ENCODE data around the gene TIGD3.
"Not testable (repeated sequence)": the region's sequence is repeated elsewhere in the genome, so short reads cannot be mapped to it uniquely, and the experiment has no call there.

Gene TIGD3

DNA sequence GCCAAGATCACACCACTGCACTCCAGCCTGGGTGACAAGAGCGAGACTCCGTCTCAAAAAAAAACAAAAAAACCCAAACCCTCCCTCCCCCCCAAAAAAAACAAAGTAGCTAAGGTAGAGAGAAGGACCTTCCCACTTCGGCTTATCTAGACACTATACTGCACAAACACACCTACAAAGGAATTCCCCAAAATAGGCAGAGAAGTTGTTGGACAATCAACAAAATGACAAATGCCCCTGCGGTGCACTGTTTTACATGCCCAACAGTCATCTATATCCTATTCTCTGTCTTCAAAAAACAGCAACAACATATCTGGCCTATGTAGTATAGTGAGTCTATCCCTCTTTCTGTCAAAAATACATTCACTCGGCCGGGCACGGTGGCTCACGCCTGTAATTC is 27.5 kb upstream of the TIGD3 start:
- no peak for DNase-seq

DNA sequence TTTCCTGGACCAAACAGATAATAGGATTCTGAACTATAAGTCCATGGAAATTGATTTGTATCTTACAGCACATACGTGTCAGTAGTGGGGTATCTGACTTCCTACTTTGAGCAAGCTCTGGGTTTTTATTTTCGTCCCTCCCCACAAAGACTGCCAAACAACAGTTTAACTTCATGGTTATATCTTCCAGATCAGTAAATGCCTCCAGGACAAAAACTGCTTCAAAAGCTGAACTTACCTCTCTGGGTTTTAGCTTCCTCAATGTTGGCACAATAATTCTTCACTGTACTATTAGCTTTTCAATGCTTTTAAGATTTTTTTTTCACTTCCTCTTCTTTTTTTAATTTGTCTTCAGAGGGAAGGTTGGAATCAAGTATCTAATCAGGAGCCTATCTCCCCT is 25.1 kb upstream of the TIGD3 start:
- DNase-seq, result no peak

DNA sequence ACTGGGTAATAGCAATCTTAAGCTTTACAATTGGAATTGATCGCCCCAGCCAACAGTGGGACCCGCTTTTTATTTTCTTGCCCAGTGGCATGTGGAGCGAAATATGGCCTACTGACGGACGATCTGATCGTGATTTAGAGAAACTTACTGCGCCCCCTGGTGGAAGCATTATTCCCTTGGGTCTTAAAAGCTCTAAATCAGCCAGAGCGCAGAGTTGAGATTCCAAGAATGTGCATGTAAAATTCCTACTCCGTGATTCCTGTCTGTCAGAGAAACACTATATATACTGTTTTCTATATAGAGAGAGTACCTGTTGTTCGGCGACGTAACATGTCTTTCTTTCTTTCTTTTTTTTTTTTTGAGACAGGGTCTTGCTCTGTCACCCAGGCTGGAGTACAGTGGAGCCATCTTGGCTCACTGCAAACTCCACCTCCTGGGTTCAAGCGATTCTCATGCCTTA is 24.6 kb upstream of the TIGD3 start:
- peak; percentile 96 for DNase-seq

DNA sequence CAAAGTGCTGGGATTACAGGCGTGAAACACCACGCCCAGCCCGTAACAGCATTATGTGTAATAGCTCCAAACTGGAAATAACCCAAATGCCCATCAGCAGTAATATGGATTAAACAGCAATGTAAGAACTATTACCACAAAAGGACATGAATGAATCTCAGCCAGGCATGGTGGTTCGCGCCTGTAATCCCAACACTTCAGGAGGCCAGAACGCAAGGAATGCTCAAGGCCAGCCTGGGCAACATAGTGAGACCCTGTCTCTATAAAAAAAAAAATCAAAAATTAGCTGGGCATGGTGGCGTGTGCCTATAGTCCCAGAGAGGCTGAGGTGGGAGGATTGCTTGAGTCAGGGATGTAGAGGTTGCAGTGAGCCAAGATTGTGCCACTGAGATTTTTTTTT is 24.0 kb upstream of the TIGD3 start:
- no peak for DNase-seq

DNA sequence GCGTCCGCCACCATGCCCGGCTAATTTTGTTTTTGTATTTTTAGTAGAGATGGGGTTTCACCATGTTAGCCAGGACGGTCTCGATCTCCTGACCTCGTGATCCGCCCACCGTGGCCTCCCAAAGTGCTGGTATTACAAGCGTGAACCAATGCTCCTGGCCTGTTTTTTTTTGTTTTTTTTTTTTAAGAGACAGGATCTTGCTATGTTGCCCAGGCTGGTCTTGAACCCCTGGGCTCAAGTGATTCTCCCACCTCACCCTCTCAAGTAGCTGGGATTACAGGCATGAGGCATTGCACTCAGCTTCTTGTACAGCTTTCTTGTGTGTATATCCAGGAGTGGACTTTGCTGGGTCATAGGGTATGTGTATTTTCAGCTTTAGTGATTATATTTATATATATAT is 22.0 kb upstream of the TIGD3 start:
- DNase-seq, result not testable (repeated sequence)

DNA sequence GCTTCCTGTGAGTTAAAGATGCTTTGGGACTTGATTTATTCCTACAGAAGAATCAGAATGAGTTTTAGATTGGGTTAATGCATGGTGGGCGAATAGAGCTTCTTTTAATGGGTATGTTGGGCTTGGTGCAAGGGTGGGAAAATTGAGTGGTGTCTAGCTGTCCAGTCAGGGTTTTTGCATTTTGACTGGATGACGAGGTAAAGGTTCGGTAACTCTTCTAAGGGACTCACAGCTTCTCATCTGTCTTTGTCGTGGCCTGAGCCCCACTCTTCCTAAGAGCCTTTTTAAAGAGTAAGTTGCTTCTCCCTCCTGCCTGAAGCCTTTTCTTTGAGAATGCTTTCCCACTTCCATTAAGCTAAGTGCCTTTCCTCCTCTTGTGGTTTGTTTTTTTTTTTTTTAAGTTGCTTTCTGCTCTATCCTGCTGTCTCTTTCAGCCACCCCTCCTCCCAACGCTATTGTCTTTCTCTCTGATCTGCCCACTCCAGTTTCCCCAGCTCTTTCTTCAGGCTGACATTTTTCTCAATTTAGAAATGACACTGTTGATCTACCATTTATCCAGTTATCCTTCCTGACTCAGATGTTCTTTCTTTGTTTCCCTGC is 19.8 kb upstream of the TIGD3 start:
- DNase-seq, result no peak

DNA sequence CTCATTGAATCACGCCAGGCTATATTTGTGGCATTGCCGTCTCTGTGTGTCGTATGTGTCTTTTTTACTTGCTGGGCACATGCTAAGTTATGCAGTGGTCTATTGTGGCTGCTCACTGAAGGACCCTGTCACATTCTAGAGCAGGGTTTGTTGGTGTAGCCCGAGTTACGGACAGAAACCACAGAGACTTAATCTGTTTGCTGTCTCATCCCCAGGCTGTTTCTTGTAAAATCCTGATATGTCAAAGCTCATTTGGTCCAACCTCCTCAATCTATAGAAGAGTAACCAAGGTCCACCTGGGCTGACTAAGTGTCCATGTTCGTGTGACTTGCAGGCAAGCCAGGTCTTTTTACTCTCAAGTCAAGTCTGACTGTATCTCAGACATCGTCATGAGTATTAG is 15.9 kb upstream of the TIGD3 start:
- DNase-seq, result no peak

DNA sequence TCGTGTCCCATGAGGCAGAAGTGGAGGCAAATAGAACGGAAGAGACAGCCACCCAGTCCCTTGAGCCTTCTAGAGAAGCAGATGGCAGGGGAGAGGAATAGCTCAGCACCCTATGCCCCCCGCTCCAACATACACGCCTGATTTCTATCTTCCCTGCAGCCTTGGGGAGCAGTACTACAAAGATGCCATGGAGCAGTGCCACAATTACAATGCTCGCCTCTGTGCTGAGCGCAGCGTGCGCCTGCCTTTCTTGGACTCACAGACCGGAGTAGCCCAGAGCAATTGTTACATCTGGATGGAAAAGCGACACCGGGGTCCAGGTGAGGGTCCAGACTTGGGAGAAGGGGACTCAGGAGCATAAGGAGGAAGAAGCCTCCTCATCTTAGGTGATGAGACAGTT is 14.3 kb upstream of the TIGD3 start:
- DNase-seq, result no peak

DNA sequence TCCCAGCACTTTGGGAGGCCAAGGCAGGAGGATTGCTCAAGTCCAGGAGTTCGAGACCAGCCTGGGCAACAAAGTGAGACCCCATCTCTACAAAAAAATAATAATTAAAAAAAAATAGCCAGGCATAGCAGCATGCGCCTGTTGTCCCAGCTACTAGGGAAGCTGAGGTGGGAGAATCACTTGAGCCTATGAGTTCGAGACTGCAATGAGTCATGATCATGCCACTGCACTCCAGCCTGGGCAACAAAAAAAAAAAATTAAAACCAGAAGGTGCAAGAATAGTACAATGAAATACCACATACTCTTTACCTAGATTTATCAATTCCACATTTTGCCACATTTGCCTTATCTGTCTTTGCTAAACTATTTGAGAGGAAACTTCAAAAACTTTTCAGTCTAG is 12.7 kb upstream of the TIGD3 start:
- DNase-seq, result no peak

DNA sequence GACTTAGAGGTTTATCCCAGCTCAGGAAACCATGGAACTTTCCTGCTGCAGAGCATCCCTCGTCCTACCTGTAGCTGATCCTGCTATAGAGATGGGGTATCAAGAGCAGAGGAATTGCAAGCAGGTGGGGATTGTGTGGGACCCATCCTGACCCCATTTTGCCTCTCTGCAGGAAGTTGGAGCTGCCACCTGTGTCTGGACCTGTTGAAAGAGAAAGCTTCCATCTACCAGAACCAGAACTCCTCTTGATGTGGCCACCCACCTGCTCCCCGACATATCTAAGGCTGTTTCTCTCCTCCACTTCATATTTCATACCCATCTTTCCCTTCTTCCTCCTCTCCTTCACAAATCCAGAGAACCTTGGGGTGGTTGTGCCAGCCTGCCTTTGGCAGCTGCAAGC is 3.0 kb upstream of the TIGD3 start:
- no peak for DNase-seq

DNA sequence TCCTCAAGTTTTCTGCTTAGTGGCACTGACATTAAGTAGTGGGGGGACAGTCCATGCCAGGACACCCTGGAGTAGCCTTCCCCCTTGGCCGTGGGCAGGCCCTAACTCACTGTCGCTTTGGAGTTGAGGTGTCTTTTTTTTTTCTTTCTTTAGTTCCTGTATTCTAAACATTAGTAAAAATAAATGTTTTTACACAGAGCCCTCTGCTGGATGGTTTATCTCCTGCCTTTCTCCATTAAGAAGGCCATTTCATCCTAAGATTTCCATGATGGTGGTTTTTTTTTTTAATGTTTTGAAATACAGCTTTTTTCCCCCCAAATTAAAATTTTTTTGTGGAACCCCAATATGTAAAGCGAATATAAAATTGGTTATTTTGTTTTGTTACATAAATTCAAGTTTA is 1.8 kb upstream of the TIGD3 start:
- DNase-seq, result no peak

DNA sequence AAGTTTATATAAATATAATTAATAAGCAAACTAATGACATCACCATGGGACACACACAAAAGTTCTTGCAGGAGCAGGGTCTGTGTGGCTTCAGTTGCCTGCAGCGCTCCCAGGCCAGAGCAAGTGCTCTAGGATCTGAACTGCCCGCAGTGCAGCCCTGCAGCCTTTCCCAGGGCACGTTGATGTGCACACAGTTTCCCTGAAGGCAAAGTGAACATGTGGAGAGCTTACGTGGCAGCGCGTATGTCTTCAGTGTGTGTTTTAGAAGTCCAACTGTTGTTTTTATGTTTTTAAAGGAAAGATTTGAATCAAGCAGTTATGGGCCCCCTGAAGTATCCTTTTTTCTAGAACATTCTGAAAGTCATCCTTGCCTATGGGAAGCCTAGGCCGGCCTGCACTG is 1.2 kb upstream of the TIGD3 start:
- DNase-seq, result no peak

DNA sequence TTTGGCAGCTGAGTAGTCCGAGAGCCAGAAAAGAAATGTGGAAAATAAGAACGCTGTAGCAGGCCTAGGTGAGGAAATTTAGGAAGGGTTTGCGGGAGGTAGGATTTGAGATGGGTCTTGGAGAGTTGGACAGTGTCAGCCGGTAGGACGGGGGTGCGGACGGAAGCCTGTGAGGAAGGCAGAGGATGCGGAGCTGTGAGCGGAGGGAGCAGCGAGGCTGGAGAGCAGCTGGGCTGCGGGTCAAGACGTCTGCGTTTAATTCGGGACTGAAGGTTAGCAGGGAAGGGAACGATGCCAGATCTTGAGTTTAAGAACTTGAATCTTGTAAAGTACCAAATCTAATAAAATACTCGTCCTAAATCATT is 669 bp upstream of the TIGD3 start:
- no peak for DNase-seq

DNA sequence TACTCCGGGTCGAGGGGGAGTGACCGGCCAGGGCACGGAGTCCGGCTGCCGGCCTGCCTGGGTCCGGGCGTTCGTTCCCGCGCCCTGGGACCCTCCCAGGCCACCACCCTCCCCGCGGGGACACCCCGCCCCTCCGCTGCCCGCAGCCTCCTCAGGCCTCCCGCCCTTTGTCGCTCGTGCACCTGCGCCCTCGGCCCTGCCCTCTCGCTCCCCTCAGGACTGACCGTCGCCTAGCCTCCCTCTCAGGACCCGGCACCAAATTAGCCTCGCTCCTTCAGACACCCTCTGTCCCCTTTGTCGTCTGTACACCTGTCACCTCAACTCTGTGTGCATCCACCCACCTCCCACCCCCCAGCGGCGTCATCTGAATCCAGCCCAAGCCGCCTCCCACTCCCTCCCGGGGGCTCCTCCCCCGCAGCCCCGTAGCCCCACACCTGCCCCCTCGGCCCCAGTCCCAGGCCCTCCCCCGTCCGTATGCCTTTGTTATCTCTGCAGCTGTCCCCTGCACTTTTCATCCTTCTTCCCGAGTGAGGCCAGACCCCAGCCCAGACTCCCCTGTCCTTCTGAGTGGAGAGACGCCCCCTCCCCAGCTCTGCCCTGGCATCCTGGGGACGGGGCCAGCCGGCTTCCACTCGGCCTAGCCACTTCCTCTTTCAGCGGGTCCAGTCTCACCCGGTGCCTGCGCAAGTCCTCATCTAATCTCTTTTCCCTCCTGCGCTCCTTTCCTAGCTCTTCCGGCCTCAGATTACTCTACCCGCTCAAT is 643 bp downstream of the TIGD3 start:
- DNase-seq, result no peak

DNA sequence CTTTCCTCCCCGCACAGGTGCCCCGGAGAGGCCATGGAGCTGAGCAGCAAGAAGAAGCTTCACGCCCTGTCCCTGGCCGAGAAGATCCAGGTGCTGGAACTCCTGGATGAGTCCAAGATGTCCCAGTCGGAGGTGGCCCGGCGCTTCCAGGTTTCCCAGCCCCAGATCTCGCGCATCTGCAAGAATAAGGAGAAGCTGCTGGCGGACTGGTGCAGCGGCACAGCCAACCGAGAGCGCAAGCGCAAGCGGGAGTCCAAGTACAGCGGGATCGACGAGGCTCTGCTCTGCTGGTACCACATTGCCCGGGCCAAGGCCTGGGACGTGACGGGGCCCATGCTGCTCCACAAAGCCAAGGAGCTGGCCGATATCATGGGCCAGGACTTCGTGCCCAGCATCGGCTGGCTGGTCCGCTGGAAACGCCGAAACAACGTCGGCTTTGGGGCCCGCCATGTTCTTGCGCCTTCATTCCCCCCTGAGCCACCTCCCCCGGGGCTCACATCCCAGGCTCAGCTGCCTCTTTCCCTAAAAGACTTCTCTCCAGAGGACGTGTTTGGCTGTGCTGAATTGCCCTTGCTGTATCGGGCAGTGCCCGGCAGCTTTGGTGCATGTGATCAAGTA is 1.3 kb downstream of the TIGD3 start:
- no peak for DNase-seq

DNA sequence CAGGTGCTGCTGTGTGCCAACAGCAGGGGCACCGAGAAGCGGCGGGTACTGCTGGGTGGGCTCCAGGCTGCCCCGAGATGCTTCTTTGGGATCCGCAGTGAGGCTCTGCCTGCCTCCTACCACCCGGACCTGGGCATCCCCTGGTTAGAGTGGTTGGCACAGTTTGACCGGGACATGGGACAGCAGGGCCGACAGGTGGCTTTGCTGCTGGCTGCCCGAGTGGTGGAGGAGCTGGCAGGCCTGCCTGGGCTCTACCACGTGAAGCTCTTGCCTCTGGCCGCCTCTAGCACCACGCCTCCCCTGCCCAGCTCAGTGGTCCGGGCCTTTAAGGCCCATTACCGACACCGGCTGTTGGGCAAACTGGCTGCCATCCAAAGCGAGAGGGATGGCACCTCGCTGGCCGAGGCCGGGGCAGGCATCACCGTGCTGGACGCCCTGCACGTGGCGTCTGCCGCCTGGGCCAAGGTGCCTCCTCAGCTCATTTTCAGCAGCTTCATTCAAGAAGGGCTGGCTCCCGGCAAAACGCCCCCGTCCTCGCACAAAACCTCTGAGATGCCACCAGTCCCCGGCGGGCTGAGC is 1.9 kb downstream of the TIGD3 start:
- DNase-seq, result no peak

DNA sequence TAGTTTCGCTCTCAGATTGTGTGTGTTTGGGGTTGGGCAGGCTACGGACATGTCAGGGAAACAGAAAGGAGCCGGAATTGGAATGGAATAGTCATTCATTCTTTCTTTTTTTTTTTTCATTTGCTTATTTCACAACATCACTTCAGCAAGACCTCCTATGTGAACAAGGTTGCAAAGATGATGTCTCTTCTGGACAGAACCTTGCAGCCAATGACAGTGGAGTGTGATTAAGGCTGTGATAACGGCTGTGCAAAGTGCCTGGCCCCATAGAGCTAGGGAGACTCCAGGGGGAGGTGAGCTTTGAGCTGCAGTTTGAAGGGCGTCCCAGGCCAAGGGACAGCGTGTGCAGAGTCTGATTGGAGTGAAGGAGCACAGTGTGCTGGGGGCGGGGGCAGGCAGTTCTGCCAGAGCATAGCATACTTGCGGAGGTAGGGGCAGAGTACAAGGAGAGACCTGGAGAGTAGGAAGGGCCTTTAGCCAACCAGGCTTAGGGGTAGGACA is 3.4 kb downstream of the TIGD3 start:
- DNase-seq, result no peak

DNA sequence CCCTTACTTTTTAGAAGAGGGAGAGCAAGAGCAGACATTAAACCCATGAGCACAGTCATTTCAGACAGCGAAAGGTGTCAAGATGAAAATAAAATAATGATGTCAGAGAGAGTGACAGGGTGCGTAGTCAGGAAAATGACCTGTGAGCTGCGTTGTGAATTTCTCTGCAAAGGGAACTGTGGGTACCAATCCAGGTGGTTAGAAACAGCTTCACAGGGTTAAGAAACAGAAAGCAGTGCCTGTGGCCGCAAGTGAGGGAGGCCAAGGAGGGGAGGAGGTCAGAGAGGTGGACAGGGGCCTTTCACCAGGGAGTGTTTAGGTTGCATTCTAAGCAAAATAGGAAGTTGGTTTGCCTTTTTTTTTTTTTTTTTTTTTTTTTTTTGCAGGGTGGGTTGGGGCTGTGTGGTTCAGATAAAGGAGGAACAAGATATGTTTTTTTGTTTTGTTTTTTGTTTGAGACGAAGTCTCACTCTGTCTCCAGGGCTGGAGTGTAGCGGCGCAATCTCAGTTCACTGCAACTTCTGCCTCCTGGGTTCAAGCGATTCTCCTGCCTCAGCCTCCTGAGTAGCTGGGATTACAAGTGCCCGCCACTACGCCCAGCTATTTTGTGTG is 7.9 kb downstream of the TIGD3 start:
- no peak for DNase-seq

DNA sequence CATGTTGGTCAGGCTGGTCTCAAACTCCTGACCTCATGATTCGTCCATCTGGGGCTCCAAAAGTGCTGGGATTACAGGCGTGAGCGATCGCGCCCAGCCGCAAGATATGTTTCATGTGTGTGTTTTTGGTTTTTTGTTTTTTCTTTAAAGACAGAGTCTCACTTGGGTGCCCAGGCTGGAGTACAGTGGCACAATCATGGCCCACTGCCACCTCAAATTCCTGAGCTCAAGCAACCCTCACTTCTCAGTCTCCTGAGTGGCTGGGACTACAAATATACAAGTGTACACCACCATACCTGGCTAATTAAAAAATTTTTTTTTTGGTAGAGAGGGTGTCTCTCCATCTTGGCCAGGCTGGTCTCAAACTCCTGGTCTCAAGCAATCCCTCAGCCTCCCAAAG is 8.4 kb downstream of the TIGD3 start:
- no peak for DNase-seq

DNA sequence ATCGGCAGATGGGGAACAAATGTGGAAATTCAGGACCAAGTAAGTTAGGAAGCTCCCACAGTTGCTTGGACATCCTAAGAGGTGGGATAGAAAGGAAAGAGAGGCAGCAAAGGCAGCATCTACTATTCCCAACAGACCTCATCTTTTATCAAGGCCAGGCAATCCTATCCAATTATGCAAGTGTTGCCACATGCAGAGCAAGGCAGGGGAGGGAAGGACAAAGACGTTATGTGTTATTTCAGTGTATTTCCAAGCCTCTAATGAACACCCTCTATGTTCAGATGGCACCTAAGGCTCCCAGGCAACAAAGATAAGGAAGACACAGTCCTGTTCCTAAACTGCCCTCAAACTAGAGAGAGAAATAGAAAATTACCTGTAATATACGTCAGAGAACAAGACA is 9.2 kb downstream of the TIGD3 start:
- DNase-seq, result no peak

DNA sequence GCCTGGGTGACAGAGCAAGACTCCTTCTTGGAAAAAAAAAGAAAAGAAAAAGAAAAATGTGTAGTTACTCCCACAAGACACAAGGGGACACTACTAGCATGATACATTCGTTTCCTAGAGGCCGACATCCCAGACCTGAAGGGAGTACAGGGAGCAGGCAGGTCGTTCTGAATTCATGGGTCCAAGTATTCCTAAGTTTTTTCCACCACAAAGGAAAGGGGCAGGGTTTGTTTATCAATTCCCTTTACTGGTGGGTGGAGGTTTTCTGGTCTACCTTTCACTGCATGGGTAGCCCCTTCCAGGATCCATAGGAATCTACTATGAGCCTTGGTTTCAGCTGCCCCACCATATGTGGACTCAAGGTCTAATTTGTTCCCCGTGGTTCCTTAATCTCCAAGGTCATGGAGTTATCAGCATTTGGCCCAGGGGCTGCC is 11.8 kb downstream of the TIGD3 start:
- DNase-seq, result peak; percentile 63

DNA sequence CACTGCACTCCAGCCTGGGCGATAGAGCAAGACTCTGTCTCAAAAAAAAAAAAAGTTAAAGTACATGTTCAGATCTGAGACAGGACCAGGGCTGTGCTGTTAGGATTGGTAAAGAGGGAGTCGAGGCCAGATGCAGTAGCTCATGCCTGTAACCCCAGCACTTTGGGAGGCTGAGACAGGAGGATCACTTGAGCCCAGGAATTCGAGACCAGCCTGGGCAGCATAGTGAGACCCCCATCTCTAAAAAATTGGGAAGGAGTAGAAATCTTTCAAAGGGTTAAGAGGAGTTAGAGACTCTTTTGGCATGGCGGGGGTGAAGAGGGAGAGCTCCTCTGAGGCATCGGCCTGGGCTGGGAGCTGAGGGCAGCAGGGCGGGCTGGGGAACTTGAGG is 16.1 kb downstream of the TIGD3 start:
- no peak for DNase-seq

DNA sequence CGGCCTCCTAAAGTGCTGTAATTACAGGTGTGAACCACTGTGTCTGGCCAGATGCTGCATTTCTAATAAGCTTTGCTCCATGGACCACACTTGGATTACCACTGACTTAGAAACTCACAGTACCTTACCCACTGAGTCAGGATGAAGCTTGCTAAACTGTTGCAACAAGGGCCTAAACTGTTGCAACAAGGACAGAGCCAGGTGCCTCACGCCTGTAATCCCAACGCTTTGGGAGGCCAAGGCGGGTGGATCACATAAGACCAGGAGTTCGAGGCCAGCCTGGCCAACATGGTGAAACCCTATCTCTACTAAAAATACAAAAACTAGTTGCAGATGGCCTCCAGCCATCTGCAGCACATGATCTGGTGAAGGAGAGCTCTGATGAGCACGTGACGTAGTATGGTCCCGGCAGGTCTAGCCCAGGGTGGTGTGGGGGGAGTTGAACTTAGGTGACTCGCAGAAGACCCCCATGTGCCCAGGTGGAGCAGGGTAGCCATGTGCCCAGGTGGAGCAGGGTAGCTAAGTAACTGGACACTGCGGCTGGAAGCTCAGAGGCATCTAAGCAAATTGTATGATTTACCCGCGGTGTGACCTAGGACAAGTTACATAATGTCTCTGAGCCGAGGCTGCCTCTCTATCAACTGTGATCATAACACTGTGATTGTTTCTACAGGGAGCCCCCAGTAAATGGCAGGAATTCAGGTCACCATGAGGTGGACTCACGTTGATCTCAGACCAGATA is 19.5 kb downstream of the TIGD3 start:
- DNase-seq, result no peak
